ENCODE results near the gene ITGB1BP1. TPM values are rescaled to one million over a fixed set of nuclear protein-coding genes. Genes with fewer than 3 reads are reported as not detected.

The ITGB1BP1 gene
- total and polyA plus RNA-seq, 9 of the 15 experiments (the other 6 are each of a cell fraction or from before 2014, with no cell fraction given) = 37.8 to 95.3 (median 50.4) TPM

DNA sequence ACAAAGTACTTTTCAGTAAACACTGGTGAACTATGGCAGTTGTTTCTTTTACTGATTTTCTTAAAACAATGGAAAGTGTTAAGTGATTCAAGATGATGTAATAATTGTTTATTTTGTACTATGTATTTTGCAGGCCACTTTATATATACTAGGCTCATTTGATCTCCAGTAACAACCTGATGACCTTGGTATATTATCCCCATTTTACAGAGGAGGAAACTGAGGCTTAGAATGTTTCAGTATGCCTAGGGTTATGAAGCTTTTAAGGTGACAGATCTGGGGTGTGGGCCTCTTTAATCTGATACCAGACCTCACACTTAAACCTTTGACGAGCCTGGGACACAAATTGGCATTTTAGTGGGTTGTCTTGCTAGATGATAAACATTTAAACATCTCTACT lies 63.2 kb downstream of the ITGB1BP1 start (continued):
- TF ChIP-seq RREB1 (CRISPR knock-in tag; IDR thresholded peaks at IDR 0.05) = no peak

DNA sequence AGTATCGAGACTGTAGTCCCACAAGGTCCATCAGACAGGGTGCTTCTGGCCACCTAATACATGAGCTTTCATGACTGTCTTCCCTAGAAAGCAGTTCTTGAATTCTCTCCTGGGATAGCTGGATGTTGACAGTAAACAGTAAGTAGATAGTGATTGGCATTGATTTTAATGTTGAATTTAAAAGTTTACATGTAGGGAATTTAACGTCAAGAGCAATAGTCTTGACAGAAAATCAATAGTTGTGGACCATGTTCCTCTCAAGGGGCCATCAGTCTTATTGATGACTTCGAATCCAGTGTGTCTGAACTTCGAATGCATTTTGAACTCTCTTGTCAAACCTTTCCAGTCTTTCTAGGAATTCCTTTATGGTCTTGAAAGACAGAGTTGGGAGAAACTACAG lies 63.9 kb downstream of the ITGB1BP1 start:
- Histone ChIP-seq H3K9me1 (ENCODE audit: control insufficient read depth, insufficient read depth, low read length) (no peaks in the 10 kb centered on the region), H3K4me3 (no peak overlapping the region), H3K27ac (ENCODE audit: extremely low read depth, low read depth, low read length) (no peak overlapping the region), H2AFZ (ENCODE audit: low read depth, low read length) (no peak overlapping the region), H3K4me2 (ENCODE audit: insufficient read depth, low read length) (no peak overlapping the region), H3K36me3 (ENCODE audit: control insufficient read depth, insufficient read depth, low read length) (no peaks in the 10 kb centered on the region), H4K20me1 (replicated peaks; ENCODE audit: control insufficient read depth, insufficient read depth, low read length) (no peaks in the 10 kb centered on the region), H3K4me1 (replicated peaks in 1 of 2; ENCODE audit: control insufficient read depth in 2 of 2, insufficient read depth in 2 of 2, low read length in 2 of 2) (no peaks in the 10 kb centered on the region), H3K9ac (ENCODE audit: insufficient read depth in 1 of 2, low read depth in 2 of 2, low read length in 2 of 2) (no peak overlapping the region), H3K79me2 (ENCODE audit: control insufficient read depth, insufficient read depth, low read length) (no peaks in the 10 kb centered on the region), H3K9me3 (replicated peaks; ENCODE audit: control insufficient read depth, insufficient read depth, low read depth, low read length) (no peaks in the 10 kb centered on the region), H3K27me3 (ENCODE audit: control insufficient read depth in 2 of 2, insufficient read depth in 2 of 2, low read length in 2 of 2) (peaks cover 5 to 14% of the 10 kb centered on the region in 2 experiments; a peak in 4 of 5 replicates)
- CTCF ChIA-PET (ENCODE audit: low intra/inter-chr PET ratio) = no interaction called here
- 17% methylated on average over 4 of the region's 4 CpGs for WGBS (ENCODE audit: insufficient coverage, low coverage, missing lambda C conversion rate)
- FAIRE-seq = no peak
- no TSS peak for BruUV-seq (replicated peaks)
- DNase-seq (ENCODE audit: extremely low read depth in 1 of 4, low spot score in 3 of 4) = no peak
- in situ Hi-C loops (cut with MboI) = no loop called here
- POLR2A ChIA-PET = interaction anchor here (0.6 to 0.8 kb wide), 3 partner anchors 26 to 810 kb away, joined by 3 read pairs; no protein-coding TSS in a partner anchor
- no peak for TF ChIP-seq GATAD2A (IDR thresholded peaks at IDR 0.05)
- ATAC-seq = no peak
- intact Hi-C loops (cut with micrococcal nuclease) = no loop called here
